Measurements from ENCODE around the gene CLSTN3. TPM values are rescaled to one million over a fixed set of nuclear protein-coding genes. Genes with fewer than 3 reads are reported as not detected.
A peak's percentile ranks its signal among the peaks of the same experiment; 100 is the strongest.

The CLSTN3 gene
- total and polyA plus RNA-seq, 12 donors, result 3.7 to 16.8 (median 6.0) TPM

- intact Hi-C loops (cut with DNase I), result loop anchor here in 5 of 10 donors (2.0 to 10.0 kb wide), 4 partner anchors 45 to 163 kb away; partner anchors contain the start of genes C1S (in 4 of the 5), C12orf57 (in 1 of the 5) and RNU7-1 (in 1 of the 5)
- DNase-seq, result no peak
Observed at GRCh38 chr12:7107636-7108002, 22.6 kb upstream of the CLSTN3 start.

GRCh38 chr12:7108003-7108795 lies 22.0 kb upstream of the CLSTN3 start:
- peaks cover 0 to 26% (median 0%) of the 10 kb centered on the region in 9 donors for H3K36me3 ChIP-seq
- H3K4me1 ChIP-seq, result peaks cover 0 to 38% (median 11%) of the 10 kb centered on the region in 9 donors
- intact Hi-C loops (cut with DNase I), result loop anchor here in 5 of 10 donors (2.0 to 10.0 kb wide), 4 partner anchors 46 to 163 kb away; partner anchors contain the start of genes C1S (in 4 of the 5), C12orf57 (in 1 of the 5) and RNU7-1 (in 1 of the 5)

More at GRCh38 chr12:7107636-7108002, 22.6 kb upstream of the CLSTN3 start:
- Histone ChIP-seq H3K4me1 (peaks cover 0 to 36% (median 10%) of the 10 kb centered on the region in 9 donors), H3K36me3 (peaks cover 0 to 29% (median 0%) of the 10 kb centered on the region in 9 donors), H3K27me3 (no peaks in the 10 kb centered on the region), H3K9me3 (peaks cover 0 to 13% (median 3%) of the 10 kb centered on the region in 11 donors), H3K4me3 (peak overlapping the region in 9 of 10 donors; percentile 41 to 70 (median 63)), H3K27ac (peak overlapping the region; percentile 70 to 98 (median 89))
- WGBS, 2 donors, result 65 to 78% methylated on average over 3 of the region's 3 CpGs
- no peak for TF ChIP-seq CTCF (IDR thresholded peaks at IDR 0.05)
- ATAC-seq, result no peak

GRCh38 chr12:7108796-7109571 lies 21.2 kb upstream of the CLSTN3 start, which contains the start of gene C1RL:
Gene C1RL, minus strand, starts transcription at chr12:7109214. Its CDS starts 34 bp downstream, at chr12:7109180.
- intact Hi-C loops (cut with DNase I), result loop anchor here in 6 of 10 donors (1.0 to 10.0 kb wide), 5 partner anchors 47 to 164 kb away; partner anchors contain the start of genes C1S (in 5 of the 6), C12orf57 (in 1 of the 6) and RNU7-1 (in 1 of the 6)
- no peaks in the 10 kb centered on the region for H3K27me3 ChIP-seq
- H3K4me1 ChIP-seq, result peaks cover 0 to 44% (median 14%) of the 10 kb centered on the region in 9 donors
- DNase-seq, result peak; percentile 90
- peaks cover 0 to 18% (median 0%) of the 10 kb centered on the region in 9 donors for H3K36me3 ChIP-seq
- peak; percentile 94 to 99 (median 97) for TF ChIP-seq CTCF (IDR thresholded peaks at IDR 0.05)
- peak within 1 kb of the TSS; percentile 70 to 98 (median 89) for H3K27ac ChIP-seq
- peaks cover 0 to 13% (median 3%) of the 10 kb centered on the region in 11 donors for H3K9me3 ChIP-seq
- ATAC-seq, result peak; percentile 75 to 91 (median 88)
- H3K4me3 ChIP-seq, result peak within 1 kb of the TSS in 9 of 10 donors; percentile 41 to 70 (median 63)
- 15 to 22% methylated on average over 21 to 23 of the region's 23 CpGs for WGBS, 2 donors

More at GRCh38 chr12:7108003-7108795, 22.0 kb upstream of the CLSTN3 start:
- no peak for TF ChIP-seq CTCF (IDR thresholded peaks at IDR 0.05)
- 17 to 23% methylated on average over 30 of the region's 30 CpGs for WGBS, 2 donors
- peak overlapping the region; percentile 70 to 98 (median 89) for H3K27ac ChIP-seq
- no peaks in the 10 kb centered on the region for H3K27me3 ChIP-seq
- H3K9me3 ChIP-seq, result peaks cover 0 to 13% (median 3%) of the 10 kb centered on the region in 11 donors
- H3K4me3 ChIP-seq, result peak overlapping the region in 9 of 10 donors; percentile 41 to 70 (median 63)
- DNase-seq (peak; percentile 54 to 78), ATAC-seq (peak; percentile 80 to 93 (median 88))

Data from heart right ventricle (tissue), 16 donors.